LNCaP clone FGC (cell line): ENCODE results near the gene GRIK4.

Experiments
- DNase-seq: peaks from one replicate; pipeline ENCODE4 v3.0.0-alpha.2; 2011; ENCODE audit warnings: low read depth
- H3K4me3 ChIP-seq: 2 replicates; pipeline ENCODE4 v1.5.1; 2011; ENCODE audit warnings: mild to moderate bottlenecking, low read depth, low read length, control low read depth
- CTCF ChIP-seq: IDR thresholded peaks from 2 replicates; pipeline ENCODE4 v1.5.1; 2012; ENCODE audit warnings: mild to moderate bottlenecking; ENCODE audit not compliant: control insufficient read depth, insufficient read depth; ENCODE audit errors: extremely low read depth

Gene GRIK4

GRCh38 chr11:120824242-120824641, 312.7 kb downstream of the GRIK4 start:
- no peak for DNase-seq
- no peak for TF ChIP-seq CTCF
- H3K4me3 ChIP-seq, result no peak overlapping the region

DNA sequence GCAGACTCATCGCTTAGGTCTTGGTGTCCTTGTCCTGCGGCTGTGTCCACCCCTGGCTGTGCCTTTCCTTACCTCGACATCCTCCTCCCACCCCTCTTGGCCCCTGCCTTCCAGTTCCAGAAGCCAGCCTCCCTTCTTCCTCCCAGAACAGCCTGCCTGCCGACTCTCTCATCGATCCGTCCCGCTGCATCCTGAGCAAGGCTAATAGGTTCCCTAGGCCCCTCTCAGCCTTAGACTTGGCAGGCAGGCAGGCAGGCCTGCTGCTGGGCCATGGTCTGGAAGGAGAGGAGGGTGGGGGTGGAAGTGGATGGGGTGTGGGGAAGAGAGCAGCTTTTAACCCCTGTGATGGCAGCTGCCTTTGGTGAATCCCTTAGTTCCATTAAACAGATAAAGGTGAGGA, 315.6 kb downstream of the GRIK4 start:
- no peak for TF ChIP-seq CTCF
- H3K4me3 ChIP-seq, result no peak overlapping the region
- DNase-seq, result no peak

- DNase-seq, result no peak
- no peak overlapping the region for H3K4me3 ChIP-seq
- TF ChIP-seq CTCF, result no peak
Observed at GRCh38 chr11:120827820-120828219, 316.3 kb downstream of the GRIK4 start.

DNA sequence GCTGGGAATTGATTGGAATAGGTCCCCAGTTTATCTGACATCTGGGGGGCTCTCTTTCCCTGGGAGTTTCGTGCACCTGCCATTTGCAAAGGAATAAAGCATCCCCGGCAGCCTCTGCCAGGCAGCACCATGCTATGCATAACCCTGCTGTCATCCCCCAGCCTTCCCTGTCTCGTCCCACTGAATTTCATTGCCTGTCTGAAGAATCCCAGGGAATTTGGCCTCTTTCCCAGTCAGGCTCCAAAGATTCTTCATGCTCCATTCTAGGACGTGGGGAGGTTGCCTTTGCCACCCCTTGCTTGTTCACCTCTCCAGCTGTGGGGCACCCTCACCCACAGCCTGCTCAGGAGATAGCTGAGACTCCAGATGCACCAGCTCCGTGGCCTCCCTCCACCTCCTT, 317.3 kb downstream of the GRIK4 start:
- TF ChIP-seq CTCF, result no peak
- no peak for DNase-seq
- no peak overlapping the region for H3K4me3 ChIP-seq

DNA sequence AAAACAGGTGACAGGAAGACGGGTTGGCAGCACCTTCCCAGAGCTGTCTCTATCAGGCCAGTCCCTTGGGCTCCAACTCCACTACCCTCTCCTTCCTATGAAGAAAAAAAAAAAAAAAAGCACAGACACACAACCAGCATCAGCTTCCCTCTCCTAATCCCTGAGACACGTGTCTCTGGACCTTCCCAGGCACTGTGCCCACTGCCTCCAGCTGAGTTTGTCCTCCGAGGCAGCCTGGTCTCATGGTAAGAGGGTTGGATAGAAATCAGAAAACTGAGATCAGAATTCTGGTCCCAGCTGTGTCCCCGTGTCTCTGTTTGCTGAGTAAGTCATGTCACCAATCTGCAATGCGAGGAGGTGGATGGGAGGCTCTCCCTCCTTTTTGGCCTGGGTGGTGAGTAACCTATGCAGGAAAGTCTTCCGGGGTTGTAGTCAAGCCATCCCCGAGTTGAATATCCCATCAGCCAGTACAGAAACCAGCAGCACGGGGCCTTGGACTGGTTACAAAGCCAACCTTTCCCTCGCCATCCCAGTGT, 318.6 kb downstream of the GRIK4 start:
- H3K4me3 ChIP-seq, result no peak overlapping the region
- DNase-seq, result peak; percentile 39
- no peak for TF ChIP-seq CTCF

GRCh38 chr11:120832481-120833238, 321.1 kb downstream of the GRIK4 start:
- TF ChIP-seq CTCF, result no peak
- no peak for DNase-seq
- H3K4me3 ChIP-seq, result no peak overlapping the region
